ENCODE measurements around the gene SAT2. TPM values are rescaled to one million over a fixed set of nuclear protein-coding genes. Genes with fewer than 3 reads are reported as not detected.

The SAT2 gene
- total RNA-seq, 1 experiment from 2014 or later, result 54.9 TPM

GRCh38 chr17:7634384-7634783 is 6.8 kb upstream of the SAT2 start:
- Histone ChIP-seq H2AFZ (ENCODE audit: low read depth, low read length, poor library complexity, severe bottlenecking) (no peak overlapping the region), H3K4me3 (replicated peaks in 1 of 2; ENCODE audit: low read depth in 1 of 2, low read length in 2 of 2) (no peak overlapping the region), H3K36me3 (ENCODE audit: control insufficient read depth in 1 of 2, insufficient read depth in 2 of 2, low read length in 2 of 2) (no peaks in the 10 kb centered on the region), H3K79me2 (ENCODE audit: insufficient read depth, low read length) (no peaks in the 10 kb centered on the region), H3K4me1 (ENCODE audit: control insufficient read depth in 1 of 2, insufficient read depth in 2 of 2, low read length in 2 of 2) (peaks cover 0 to 7% of the 10 kb centered on the region in 2 experiments; a peak in 2 of 4 replicates), H3K9me3 (ENCODE audit: control insufficient read depth in 1 of 2, insufficient read depth in 1 of 2, low read depth in 1 of 2, low read length in 2 of 2) (no peaks in the 10 kb centered on the region), H3K9ac (ENCODE audit: low read length) (no peak overlapping the region), H3K27me3 (ENCODE audit: insufficient read depth, low read length) (no peaks in the 10 kb centered on the region), H3K9me2 (ENCODE audit: insufficient read depth) (no peaks in the 10 kb centered on the region), H4K20me1 (ENCODE audit: insufficient read depth) (no peaks in the 10 kb centered on the region), H3K27ac (ENCODE audit: low read depth, low read length) (no peak overlapping the region), H3K4me2 (ENCODE audit: low read length) (no peak overlapping the region)
- ChIA-PET RAD21 (ENCODE audit: low non-redundant PET in 1 of 2, low total read pairs in 2 of 2, uncharacterized antibody in 2 of 2, unreplicated experiment in 2 of 2) (no interaction called here), CTCF (interaction anchor here (5.4 kb wide), 1 partner anchor 53 kb away, joined by 54 read pairs; the partner anchor contains the start of genes TP53 and WRAP53), POLR2A (no interaction called here)
- DNase-seq (ENCODE audit: low read depth, low spot score) (no peak), ATAC-seq (peak; percentile 52)
- TF ChIP-seq RAD21 (IDR thresholded peaks at IDR 0.05; ENCODE audit: low read depth), result peak; percentile 62
- peak; percentile 45 to 63 (median 56); a peak in 5 of 6 replicates for TF ChIP-seq CTCF (IDR thresholded peaks at IDR 0.05 in 2 of 3, conservative IDR thresholded peaks at IDR 0.05 in 1 of 3; ENCODE audit: borderline replicate concordance in 1 of 3, insufficient read depth in 1 of 3, low read depth in 2 of 3, low read length in 2 of 3)
- no peak for TF ChIP-seq JUND (IDR thresholded peaks at IDR 0.05)
- BruUV-seq (replicated peaks), result no TSS peak
- intact Hi-C loops (cut with micrococcal nuclease), result loop anchor here (5.0 kb wide), 1 partner anchor 423 kb away; no protein-coding TSS in a partner anchor

- no peak overlapping the region for H3K9ac ChIP-seq (ENCODE audit: low read length)
- no peak overlapping the region for H3K4me3 ChIP-seq (replicated peaks in 1 of 2; ENCODE audit: low read depth in 1 of 2, low read length in 2 of 2)
- TF ChIP-seq SRF (IDR thresholded peaks at IDR 0.05; ENCODE audit: low read depth) (no peak), CTCF (IDR thresholded peaks at IDR 0.05 in 2 of 3, conservative IDR thresholded peaks at IDR 0.05 in 1 of 3; ENCODE audit: borderline replicate concordance in 1 of 3, insufficient read depth in 1 of 3, low read depth in 2 of 3, low read length in 2 of 3) (0 out of 6 replicates have a peak, but pooled peaks of 1 of the 3 experiments have one; percentile 12), EGR1 (IDR thresholded peaks at IDR 0.05; ENCODE audit: low read depth) (no peak), ZNF274 (IDR thresholded peaks at IDR 0.05; ENCODE audit: low read depth, low read length) (no peak), JUND (IDR thresholded peaks at IDR 0.05) (no peak), ELF1 (IDR thresholded peaks at IDR 0.05; ENCODE audit: borderline replicate concordance, low read depth) (no peak)
- no peak overlapping the region for H3K4me2 ChIP-seq (ENCODE audit: low read length)
- no peaks in the 10 kb centered on the region for H4K20me1 ChIP-seq (ENCODE audit: insufficient read depth)
- RAD21 ChIA-PET (ENCODE audit: low non-redundant PET in 1 of 2, low total read pairs in 2 of 2, uncharacterized antibody in 2 of 2, unreplicated experiment in 2 of 2), result interaction anchor here (1.0 kb wide), 2 partner anchors 54 kb away, joined by 3 to 5 read pairs; partner anchors contain the start of gene TP53 (in 2 of the 2)
- intact Hi-C loops (cut with micrococcal nuclease), result loop anchor here (5.0 kb wide), 1 partner anchor 424 kb away; no protein-coding TSS in a partner anchor
- H3K9me2 ChIP-seq (ENCODE audit: insufficient read depth), result no peaks in the 10 kb centered on the region
- H3K9me3 ChIP-seq (ENCODE audit: control insufficient read depth in 1 of 2, insufficient read depth in 1 of 2, low read depth in 1 of 2, low read length in 2 of 2), result no peaks in the 10 kb centered on the region
- H3K79me2 ChIP-seq (ENCODE audit: insufficient read depth, low read length), result no peaks in the 10 kb centered on the region
- H3K27me3 ChIP-seq (ENCODE audit: insufficient read depth, low read length), result no peaks in the 10 kb centered on the region
- POLR2A ChIA-PET, result interaction anchor here (1.0 to 3.7 kb wide), 3 partner anchors 12 to 54 kb away, joined by 5 to 31 read pairs (median 6); partner anchors contain the start of genes MPDU1, TP53 and WRAP53
- H3K27ac ChIP-seq (ENCODE audit: low read depth, low read length), result no peak overlapping the region
- DNase-seq (ENCODE audit: low read depth, low spot score) (no peak), ATAC-seq (peak; percentile 48; the same call in 1 of the 2 replicates)
- peaks cover 1 to 7% of the 10 kb centered on the region in 2 experiments; a peak in 3 of 4 replicates for H3K4me1 ChIP-seq (ENCODE audit: control insufficient read depth in 1 of 2, insufficient read depth in 2 of 2, low read length in 2 of 2)
- CTCF ChIA-PET, result interaction anchor here (0.6 to 5.4 kb wide), 13 partner anchors 9 to 408 kb away, joined by 3 to 54 read pairs (median 4); partner anchors contain the start of genes MPDU1, TP53 and WRAP53
- no peak overlapping the region for H2AFZ ChIP-seq (ENCODE audit: low read depth, low read length, poor library complexity, severe bottlenecking)
- no TSS peak for BruUV-seq (replicated peaks)
- H3K36me3 ChIP-seq (ENCODE audit: control insufficient read depth in 1 of 2, insufficient read depth in 2 of 2, low read length in 2 of 2), result no peaks in the 10 kb centered on the region
Observed at GRCh38 chr17:7633093-7633492, 5.5 kb upstream of the SAT2 start.

Data from HCT116 (cell line).